Mesenchymal stem cell (in vitro differentiated cells and primary cell): ENCODE measurements around the gene PARVB.
A peak's percentile ranks its signal among the peaks of the same experiment; 100 is the strongest.

Experiments
- DNase-seq: peaks from one replicate; pipeline ENCODE4 v3.0.0-alpha.2; 2013
- H2AFZ ChIP-seq: one replicate; pipeline ENCODE4 v1.6.1; 2013; ENCODE audit warnings: low read depth, mild to moderate bottlenecking, control low read depth, inconsistent platforms, low read length, moderate library complexity
- H2AK5ac ChIP-seq: 2 replicates; pipeline ENCODE4 v1.6.1; 2013; ENCODE audit warnings: low read length, moderate library complexity, mild to moderate bottlenecking, inconsistent platforms; ENCODE audit not compliant: severe bottlenecking
- H2BK120ac ChIP-seq: one replicate; pipeline ENCODE4 v1.6.1; 2013; ENCODE audit warnings: low read depth, mild to moderate bottlenecking, inconsistent platforms, low read length, moderate library complexity
- H2BK12ac ChIP-seq, 2 experiments: one replicate each; pipeline ENCODE4 v1.6.1; 2013; ENCODE audit warnings: inconsistent platforms in 2 of 2, low read length in 2 of 2, mild to moderate bottlenecking in 2 of 2, moderate library complexity in 2 of 2, control low read depth in 1 of 2
- H2BK15ac ChIP-seq: one replicate; pipeline ENCODE4 v1.6.1; 2013; ENCODE audit warnings: mild to moderate bottlenecking, low read depth, inconsistent platforms; ENCODE audit not compliant: poor library complexity, severe bottlenecking
- H2BK5ac ChIP-seq: 2 replicates; pipeline ENCODE4 v1.6.1; 2013; ENCODE audit warnings: low read depth, mild to moderate bottlenecking, low read length, control low read depth, inconsistent platforms; ENCODE audit not compliant: poor library complexity, severe bottlenecking
- H3K14ac ChIP-seq, 2 experiments: one replicate each; pipeline ENCODE4 v1.6.1; 2013; ENCODE audit warnings: inconsistent platforms in 2 of 2, low read length in 2 of 2, control low read depth in 1 of 2, mild to moderate bottlenecking in 1 of 2, moderate library complexity in 1 of 2
- H3K18ac ChIP-seq, 2 experiments: one replicate each; pipeline ENCODE4 v1.6.1; 2013; ENCODE audit warnings: inconsistent platforms in 2 of 2, low read length in 2 of 2, control low read depth in 1 of 2, low read depth in 1 of 2, mild to moderate bottlenecking in 1 of 2
- H3K23ac ChIP-seq, 2 experiments: one replicate each; pipeline ENCODE4 v1.6.1; 2013; ENCODE audit warnings: inconsistent platforms in 2 of 2, low read length in 2 of 2, mild to moderate bottlenecking in 2 of 2, moderate library complexity in 2 of 2, control low read depth in 1 of 2
- H3K27ac ChIP-seq: 2 replicates; pipeline ENCODE4 v1.5.1; 2013; ENCODE audit warnings: mild to moderate bottlenecking, moderate library complexity, low read length, control low read depth, inconsistent platforms; ENCODE audit not compliant: poor library complexity, severe bottlenecking
- H3K27me3 ChIP-seq, 2 experiments: 2 replicates each; pipeline versions ENCODE4 v1.6.1 to v1.7.0; 2013; ENCODE audit warnings: low read length in 2 of 2, mild to moderate bottlenecking in 2 of 2, moderate library complexity in 2 of 2, control low read depth in 1 of 2, inconsistent platforms in 1 of 2; ENCODE audit not compliant: control insufficient read depth in 1 of 2, insufficient read depth in 1 of 2
- H3K36me3 ChIP-seq, 2 experiments: 2 replicates each; pipeline versions ENCODE4 v1.6.1 to v1.7.0; 2013; ENCODE audit warnings: low read length in 2 of 2, control low read depth in 1 of 2, inconsistent platforms in 1 of 2, low read depth in 1 of 2, mild to moderate bottlenecking in 1 of 2; ENCODE audit not compliant: insufficient read depth in 2 of 2, control insufficient read depth in 1 of 2
- H3K4ac ChIP-seq, 2 experiments: one replicate each; pipeline ENCODE4 v1.6.1; 2013; ENCODE audit warnings: inconsistent platforms in 2 of 2, low read length in 2 of 2, mild to moderate bottlenecking in 2 of 2, moderate library complexity in 2 of 2, control low read depth in 1 of 2, low read depth in 1 of 2
- H3K4me1 ChIP-seq: 2 replicates; pipeline ENCODE4 v1.6.1; 2013; ENCODE audit warnings: low read depth, low read length, control low read depth; ENCODE audit not compliant: control insufficient read depth, insufficient read depth
- H3K4me2 ChIP-seq: 2 replicates; pipeline ENCODE4 v1.6.1; 2013; ENCODE audit warnings: low read length, mild to moderate bottlenecking, inconsistent platforms; ENCODE audit not compliant: poor library complexity, severe bottlenecking
- H3K4me3 ChIP-seq, 2 experiments: 2 replicates each; pipeline versions ENCODE4 v1.5.1 to v1.7.0; 2013; ENCODE audit warnings: low read length in 2 of 2, mild to moderate bottlenecking in 2 of 2, control low read depth in 1 of 2, low read depth in 1 of 2; ENCODE audit not compliant: insufficient read depth in 1 of 2
- H3K79me1 ChIP-seq: replicated peaks from 2 replicates; pipeline ENCODE4 v1.6.1; 2013; ENCODE audit warnings: mild to moderate bottlenecking, control low read depth, low read length, inconsistent platforms; ENCODE audit not compliant: poor library complexity, severe bottlenecking
- H3K9ac ChIP-seq: 2 replicates; pipeline ENCODE4 v1.7.0; 2013; ENCODE audit warnings: mild to moderate bottlenecking, low read length, moderate library complexity
- H3K9me3 ChIP-seq: 2 replicates; pipeline ENCODE4 v1.7.0; 2013; ENCODE audit warnings: mild to moderate bottlenecking, low read length; ENCODE audit not compliant: control insufficient read depth
- H4K8ac ChIP-seq: one replicate; pipeline ENCODE4 v1.6.1; 2013; ENCODE audit warnings: inconsistent platforms, mild to moderate bottlenecking, low read length, moderate library complexity
- H4K91ac ChIP-seq: one replicate; pipeline ENCODE4 v1.6.1; 2013; ENCODE audit warnings: mild to moderate bottlenecking, low read length, inconsistent platforms
- WGBS: methylation state at CpG from one replicate; pipeline ENCODE4 v1.1.7; 2013; ENCODE audit warnings: mixed read lengths; 5-methylcytosine and 5-hydroxymethylcytosine counted together

PARVB gene

DNA sequence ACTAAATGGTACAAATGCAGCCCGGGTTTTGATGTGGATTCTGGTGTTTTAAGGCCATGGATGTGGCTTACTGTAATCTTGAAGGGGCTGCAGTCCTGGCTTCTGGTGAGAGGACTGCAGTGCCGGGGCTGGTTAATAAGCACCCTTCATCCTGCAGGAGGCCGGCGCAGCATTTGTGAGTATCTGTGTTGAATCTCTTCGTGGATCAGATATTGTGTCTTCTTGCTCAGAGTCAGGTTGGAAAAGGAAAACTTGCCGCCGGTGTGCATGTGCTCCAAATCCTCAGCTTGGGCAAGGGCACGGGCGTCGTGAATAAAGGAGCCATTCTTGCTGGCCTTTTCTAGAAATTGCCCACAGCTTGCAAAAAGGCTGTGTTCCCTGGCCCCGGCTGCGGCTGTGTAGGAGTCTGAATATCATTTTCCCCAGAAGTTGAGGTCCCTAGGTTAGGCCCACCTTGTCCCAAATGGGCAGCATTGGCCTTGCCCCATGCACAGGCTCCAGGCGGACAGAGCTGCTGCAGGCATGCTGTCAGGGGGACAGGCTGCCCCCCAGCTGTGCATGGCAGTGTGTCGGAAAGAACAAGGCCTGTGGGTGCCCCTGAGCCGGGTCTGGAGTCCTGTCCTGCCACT is 28.9 kb upstream of the PARVB start:
- Histone ChIP-seq H3K18ac (no peak overlapping the region), H3K27me3 (no peaks in the 10 kb centered on the region), H2BK5ac (no peak overlapping the region), H2BK12ac (no peak overlapping the region), H2BK120ac (no peak overlapping the region), H3K27ac (no peak overlapping the region), H2BK15ac (no peak overlapping the region), H2AFZ (no peak overlapping the region), H2AK5ac (no peak overlapping the region), H3K14ac (no peak overlapping the region), H3K23ac (no peak overlapping the region), H3K4me2 (no peak overlapping the region), H4K91ac (no peak overlapping the region), H3K4me1 (no peaks in the 10 kb centered on the region), H3K4ac (no peak overlapping the region), H3K4me3 (no peak overlapping the region), H3K36me3 (peaks cover 79 to 90% of the 10 kb centered on the region in 2 experiments), H3K9me3 (no peaks in the 10 kb centered on the region), H4K8ac (no peak overlapping the region), H3K79me1 (peaks cover 37% of the 10 kb centered on the region), H3K9ac (no peak overlapping the region)
- DNase-seq, result no peak
- WGBS, result 96% methylated on average over 15 of the region's 15 CpGs

- peaks cover 37% of the 10 kb centered on the region for H3K79me1 ChIP-seq
- H3K4me3 ChIP-seq, result peak overlapping the region in 1 of 2 experiments; percentile 20
- no peak overlapping the region for H2AK5ac ChIP-seq
- no peak overlapping the region for H3K4ac ChIP-seq
- H4K8ac ChIP-seq, result no peak overlapping the region
- no peaks in the 10 kb centered on the region for H3K4me1 ChIP-seq
- H2AFZ ChIP-seq, result no peak overlapping the region
- H2BK12ac ChIP-seq, result no peak overlapping the region
- H3K14ac ChIP-seq, result no peak overlapping the region
- H2BK5ac ChIP-seq, result no peak overlapping the region
- no peaks in the 10 kb centered on the region for H3K27me3 ChIP-seq
- no peak for DNase-seq
- peaks cover 74 to 89% of the 10 kb centered on the region in 2 experiments for H3K36me3 ChIP-seq
- H3K23ac ChIP-seq, result no peak overlapping the region
- WGBS, result 97% methylated on average over 4 of the region's 10 CpGs
- no peak overlapping the region for H2BK120ac ChIP-seq
- no peak overlapping the region for H2BK15ac ChIP-seq
- H3K9ac ChIP-seq, result no peak overlapping the region
- no peak overlapping the region for H3K4me2 ChIP-seq
- H3K9me3 ChIP-seq, result no peaks in the 10 kb centered on the region
- H3K27ac ChIP-seq, result no peak overlapping the region
- H4K91ac ChIP-seq, result no peak overlapping the region
- H3K18ac ChIP-seq, result no peak overlapping the region
Observed at GRCh38 chr22:43995798-43996169, 28.3 kb upstream of the PARVB start.

GRCh38 chr22:43996170-43996980 is 27.7 kb upstream of the PARVB start:
- H3K23ac ChIP-seq, result no peak overlapping the region
- H2AK5ac ChIP-seq, result no peak overlapping the region
- H2BK12ac ChIP-seq, result no peak overlapping the region
- no peak overlapping the region for H3K4ac ChIP-seq
- peaks cover 37% of the 10 kb centered on the region for H3K79me1 ChIP-seq
- no peak overlapping the region for H4K91ac ChIP-seq
- no peaks in the 10 kb centered on the region for H3K27me3 ChIP-seq
- no peak overlapping the region for H2BK5ac ChIP-seq
- H3K4me3 ChIP-seq, result peak overlapping the region in 1 of 2 experiments; percentile 20
- no peak for DNase-seq
- H3K9me3 ChIP-seq, result no peaks in the 10 kb centered on the region
- no peak overlapping the region for H2AFZ ChIP-seq
- WGBS, result 94% methylated on average over 44 of the region's 45 CpGs
- H3K9ac ChIP-seq, result no peak overlapping the region
- H3K14ac ChIP-seq, result no peak overlapping the region
- no peaks in the 10 kb centered on the region for H3K4me1 ChIP-seq
- no peak overlapping the region for H2BK15ac ChIP-seq
- H3K36me3 ChIP-seq, result peaks cover 68 to 91% of the 10 kb centered on the region in 2 experiments
- H3K4me2 ChIP-seq, result no peak overlapping the region
- no peak overlapping the region for H4K8ac ChIP-seq
- no peak overlapping the region for H2BK120ac ChIP-seq
- H3K27ac ChIP-seq, result no peak overlapping the region
- no peak overlapping the region for H3K18ac ChIP-seq

DNA sequence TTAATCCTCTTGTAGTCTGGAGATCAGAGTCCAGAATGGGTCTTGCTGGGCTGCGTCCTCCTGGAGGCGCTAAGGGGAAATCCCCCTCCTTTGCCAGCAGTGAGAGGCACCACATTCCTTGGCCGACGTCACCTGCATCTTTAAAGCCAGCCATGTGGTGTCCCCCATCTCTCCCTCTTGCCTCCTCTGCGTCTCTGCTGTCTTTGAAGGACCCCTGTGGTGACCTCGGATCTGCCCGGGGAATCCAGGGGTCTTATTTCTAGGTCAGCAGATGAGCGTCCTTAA is 27.2 kb upstream of the PARVB start:
- Histone ChIP-seq H3K4me2 (no peak overlapping the region), H2BK12ac (no peak overlapping the region)
- 94% methylated on average over 8 of the region's 8 CpGs for WGBS

More for the DNA sequence above, 27.2 kb upstream of the PARVB start:
- H3K9me3 ChIP-seq, result no peaks in the 10 kb centered on the region
- H3K18ac ChIP-seq, result no peak overlapping the region
- peaks cover 36% of the 10 kb centered on the region for H3K79me1 ChIP-seq
- no peak overlapping the region for H3K4ac ChIP-seq
- no peak overlapping the region for H4K91ac ChIP-seq
- no peak overlapping the region for H2AK5ac ChIP-seq
- H2BK120ac ChIP-seq, result no peak overlapping the region
- no peaks in the 10 kb centered on the region for H3K4me1 ChIP-seq
- H4K8ac ChIP-seq, result no peak overlapping the region
- H2BK15ac ChIP-seq, result no peak overlapping the region
- H2BK5ac ChIP-seq, result no peak overlapping the region
- no peak overlapping the region for H3K14ac ChIP-seq
- H2AFZ ChIP-seq, result no peak overlapping the region
- H3K27ac ChIP-seq, result no peak overlapping the region
- peaks cover 63 to 88% of the 10 kb centered on the region in 2 experiments for H3K36me3 ChIP-seq
- H3K27me3 ChIP-seq, result no peaks in the 10 kb centered on the region
- H3K23ac ChIP-seq, result no peak overlapping the region
- no peak for DNase-seq
- no peak overlapping the region for H3K9ac ChIP-seq
- no peak overlapping the region for H3K4me3 ChIP-seq
